ENCODE data around the gene RELL2.
A peak's percentile ranks its signal among the peaks of the same experiment; 100 is the strongest.

RELL2 gene

GRCh38 chr5:141618030-141618803 is 18.6 kb upstream of the RELL2 start (continued):
- TF ChIP-seq PRDM10 (tag by site-specific recombination; IDR thresholded peaks at IDR 0.05) (peak; percentile 74), GFI1B (tag by site-specific recombination; IDR thresholded peaks at IDR 0.05) (no peak), ZSCAN23 (tag by site-specific recombination; IDR thresholded peaks at IDR 0.05) (no peak), SCRT1 (tag by site-specific recombination; IDR thresholded peaks at IDR 0.05; ENCODE audit: borderline replicate concordance) (peak; percentile 25; the same call in 1 of the 2 replicates), ZNF416 (tag by site-specific recombination; IDR thresholded peaks at IDR 0.05) (no peak), OVOL3 (tag by site-specific recombination; IDR thresholded peaks at IDR 0.05) (no peak), ZBTB20 (tag by site-specific recombination; IDR thresholded peaks at IDR 0.05) (peak; percentile 61), EGR2 (tag by site-specific recombination; IDR thresholded peaks at IDR 0.05; ENCODE audit: low read depth) (peak; percentile 16; the same call in 1 of the 2 replicates), MYNN (tag by site-specific recombination; IDR thresholded peaks at IDR 0.05; ENCODE audit: borderline replicate concordance) (no peak), ZNF529 (tag by site-specific recombination; IDR thresholded peaks at IDR 0.05; ENCODE audit: insufficient replicate concordance) (no peak), ZNF488 (tag by site-specific recombination; IDR thresholded peaks at IDR 0.05) (no peak), ZNF302 (tag by site-specific recombination; IDR thresholded peaks at IDR 0.05; ENCODE audit: low read depth) (no peak), PATZ1 (tag by site-specific recombination; IDR thresholded peaks at IDR 0.05) (peak; percentile 80), ZBTB11 (tag by site-specific recombination; conservative IDR thresholded peaks at IDR 0.05; ENCODE audit: low read depth) (peak; percentile 98), MEIS1 (CRISPR knock-in tag; IDR thresholded peaks at IDR 0.05; ENCODE audit: borderline replicate concordance) (no peak), ZNF639 (tag by site-specific recombination; IDR thresholded peaks at IDR 0.05) (0 out of 2 replicates have a peak, but pooled peaks have one; percentile 31), ZNF473 (tag by site-specific recombination; IDR thresholded peaks at IDR 0.05) (no peak), ZBTB49 (tag by site-specific recombination; IDR thresholded peaks at IDR 0.05; ENCODE audit: low read depth) (no peak), ZNF114 (tag by site-specific recombination; IDR thresholded peaks at IDR 0.05) (no peak), ZNF623 (tag by site-specific recombination; IDR thresholded peaks at IDR 0.05) (no peak), ZBTB48 (tag by site-specific recombination; IDR thresholded peaks at IDR 0.05) (peak; percentile 76), GLIS2 (tag by site-specific recombination; IDR thresholded peaks at IDR 0.05) (peak; percentile 87), ZNF324 (tag by site-specific recombination; IDR thresholded peaks at IDR 0.05) (no peak), ZEB2 (tag by site-specific recombination; IDR thresholded peaks at IDR 0.05) (no peak; the same call in 1 of the 2 replicates), ZFP41 (tag by site-specific recombination; IDR thresholded peaks at IDR 0.05; ENCODE audit: borderline replicate concordance) (no peak), KLF9 (tag by site-specific recombination; IDR thresholded peaks at IDR 0.05; ENCODE audit: low read depth) (no peak)

Measured in HEK293 (cell line).